ENCODE results near the gene ABCG2. TPM values are rescaled to one million over a fixed set of nuclear protein-coding genes. Genes with fewer than 3 reads are reported as not detected.

ABCG2 gene
- 0.02 and 0.05 TPM in 2 replicates for polyA plus RNA-seq (2012; rRNA removed)
- 0.01 and 0.03 TPM in 2 replicates for polyA plus RNA-seq (2012; cell fraction: cytosol; rRNA removed)
- 0.02 TPM in 1 of 2 replicates, not detected in the other for polyA plus RNA-seq (2012; cell fraction: nucleus; rRNA removed)

GRCh38 chr4:88158489-88159228 is at the start of gene ABCG2:
Gene ABCG2 (minus strand): TSS chr4:88158639. CDS start chr4:88139995, 18,644 bp downstream.
- H3F3A ChIP-seq (replicated peaks; ENCODE audit: insufficient read depth): no peaks in the 10 kb centered on the region
- peak within 1 kb of the TSS; percentile 87; the same call in 1 of the 2 replicates for H2AFZ ChIP-seq (ENCODE audit: low read depth)
- no peaks in the 10 kb centered on the region for H4K20me1 ChIP-seq (ENCODE audit: insufficient read depth)
- DNase-seq: peak; percentile 65
- H3K9me3 ChIP-seq: no peaks in the 10 kb centered on the region
- peaks cover 0 to 8% of the 10 kb centered on the region in 2 experiments; a peak in 1 of 4 replicates for H3K4me1 ChIP-seq (ENCODE audit: control insufficient read depth in 1 of 2, insufficient read depth in 2 of 2, low read depth in 1 of 2, low read length in 1 of 2)
- H3K79me2 ChIP-seq (ENCODE audit: insufficient read depth): no peaks in the 10 kb centered on the region
- no peak within 1 kb of the TSS for H3K27ac ChIP-seq (ENCODE audit: low read depth in 2 of 2, low read length in 1 of 2)
- TF ChIP-seq PBX3 (IDR thresholded peaks at IDR 0.05) (no peak), RCOR1 (IDR thresholded peaks at IDR 0.05; ENCODE audit: low read length) (no peak), FOXJ3 (CRISPR knock-in tag; IDR thresholded peaks at IDR 0.05) (no peak), JUND (IDR thresholded peaks at IDR 0.05) (no peak), TEAD4 (IDR thresholded peaks at IDR 0.05; ENCODE audit: borderline replicate concordance, insufficient read depth) (no peak), EP300 (IDR thresholded peaks at IDR 0.05; ENCODE audit: borderline replicate concordance in 1 of 2, low read depth in 1 of 2, low read length in 1 of 2) (no peak), MEF2A (IDR thresholded peaks at IDR 0.05; ENCODE audit: borderline replicate concordance, low read depth) (no peak), RAD21 (IDR thresholded peaks at IDR 0.05; ENCODE audit: low read length) (no peak), CHD2 (IDR thresholded peaks at IDR 0.05; ENCODE audit: low read length, partially characterized antibody) (no peak), USF2 (IDR thresholded peaks at IDR 0.05; ENCODE audit: borderline replicate concordance, low read depth, low read length) (no peak), SIN3A (IDR thresholded peaks at IDR 0.05; ENCODE audit: borderline replicate concordance, low read depth, low read length) (no peak), IRF3 (IDR thresholded peaks at IDR 0.05; ENCODE audit: low read depth, low read length) (no peak), YY1 (IDR thresholded peaks at IDR 0.05; ENCODE audit: low read depth) (no peak), MXI1 (IDR thresholded peaks at IDR 0.05; ENCODE audit: low read depth, low read length) (no peak), CTCF (IDR thresholded peaks at IDR 0.05) (no peak)
- POLR2A ChIA-PET: no interaction called here
- no peaks in the 10 kb centered on the region for H3K36me3 ChIP-seq (replicated peaks in 1 of 2; ENCODE audit: control insufficient read depth in 1 of 2, insufficient read depth in 2 of 2, low read length in 1 of 2)
- H3K9me2 ChIP-seq: no peaks in the 10 kb centered on the region
- no peaks in the 10 kb centered on the region for H3K27me3 ChIP-seq (ENCODE audit: insufficient read depth)
- peak within 1 kb of the TSS; percentile 89 for H3K4me2 ChIP-seq
- H3K4me3 ChIP-seq (ENCODE audit: low read depth in 2 of 2, low read length in 1 of 2): peak within 1 kb of the TSS; percentile 51 to 61
- WGBS (ENCODE audit: low lambda C conversion rate): 1% methylated on average over 5 of the region's 70 CpGs
- H3K9ac ChIP-seq: no peak within 1 kb of the TSS
- CTCF ChIA-PET: interaction anchor here (1.0 to 1.9 kb wide), 3 partner anchors 53 to 306 kb away, joined by 3 to 7 read pairs (median 3); no protein-coding TSS in a partner anchor
